Esophagus squamous epithelium (tissue), 5 donors: ENCODE results near the gene ZNF792. TPM values are rescaled to one million over a fixed set of nuclear protein-coding genes. Genes with fewer than 3 reads are reported as not detected.
"Not testable (repeated sequence)": the region's sequence is repeated elsewhere in the genome, so short reads cannot be mapped to it uniquely, and the experiment has no call there.

ENCODE experiments used
- DNase-seq: peaks from one replicate; lab custom pipeline; 2025; lab: John Stamatoyannopoulos, UW
- H3K27ac ChIP-seq, 4 donors: fragments of 200-600 bp; sonication (generic); one replicate each; pipeline ENCODE4 v1.5.1; 2016 to 2019; ENCODE audit warnings: mild to moderate bottlenecking in 1 of 4
- H3K27me3 ChIP-seq, 4 donors: fragments of 200-600 bp; sonication (generic); 1 replicate in 3 of 4; 2 replicates in 1 of 4; pipeline versions ENCODE4 v1.5.1 to v1.6.0; 2017 to 2021; ENCODE audit warnings: antibody characterized with exemption in 1 of 4
- H3K36me3 ChIP-seq, 3 donors: fragments of 200-600 bp; sonication (generic); one replicate each; pipeline ENCODE4 v1.5.1; 2016 to 2019
- H3K4me1 ChIP-seq, 3 donors: fragments of 200-600 bp; sonication (generic); one replicate each; pipeline ENCODE4 v1.5.1; 2017 to 2019
- H3K4me3 ChIP-seq, 4 donors: fragments of 200-600 bp; sonication (generic); 1 replicate in 3 of 4; 2 replicates in 1 of 4; pipeline ENCODE4 v1.5.1; 2016 to 2019; ENCODE audit warnings: mild to moderate bottlenecking in 2 of 4, moderate library complexity in 1 of 4
- H3K9me3 ChIP-seq, 3 donors: fragments of 200-600 bp; sonication (generic); one replicate each; pipeline ENCODE4 v1.5.1; 2016 to 2019
- POLR2A ChIP-seq, 4 donors: fragments of 450-650 bp; IDR thresholded peaks; one replicate each; pipeline ENCODE4 v1.6.1; 2017; ENCODE audit warnings: antibody characterized with exemption in 4 of 4, mild to moderate bottlenecking in 4 of 4, moderate library complexity in 3 of 4
- WGBS, 2 donors: methylation state at CpG; one replicate each; pipeline ENCODE4 v1.1.5; 2018; 5-methylcytosine and 5-hydroxymethylcytosine counted together
- intact Hi-C: fragments of 100-400 bp; cut with DNase I; formaldehyde crosslinking; loops from one replicate; pipeline ENCODE4 v1.15.0; 2022
- total RNA-seq, 4 donors: library from RNA; depleted of rRNA; stranded (reverse); fragments of >200 nt; gene quantifications; one replicate each; pipeline ENCODE4 v1.1.0, GENCODE V29; 2016
- TF ChIP-seq, protein P1 (sequence below), 6 experiments: fragments of 450-650 bp in 4 of 6; fragments of 200-600 bp in 2 of 6; sonication (generic) in 2 of 6; IDR thresholded peaks; one replicate each; pipeline ENCODE4 v1.5.1; 2016 to 2019; ENCODE audit warnings: antibody characterized with exemption in 6 of 6, mild to moderate bottlenecking in 4 of 6, moderate library complexity in 4 of 6
- donor health status: DM: yes; HTN: yes; CAD: no.

Gene ZNF792
- total RNA-seq, 4 donors from 2014 or later, result 1.0 to 4.6 (median 2.7) TPM

DNA sequence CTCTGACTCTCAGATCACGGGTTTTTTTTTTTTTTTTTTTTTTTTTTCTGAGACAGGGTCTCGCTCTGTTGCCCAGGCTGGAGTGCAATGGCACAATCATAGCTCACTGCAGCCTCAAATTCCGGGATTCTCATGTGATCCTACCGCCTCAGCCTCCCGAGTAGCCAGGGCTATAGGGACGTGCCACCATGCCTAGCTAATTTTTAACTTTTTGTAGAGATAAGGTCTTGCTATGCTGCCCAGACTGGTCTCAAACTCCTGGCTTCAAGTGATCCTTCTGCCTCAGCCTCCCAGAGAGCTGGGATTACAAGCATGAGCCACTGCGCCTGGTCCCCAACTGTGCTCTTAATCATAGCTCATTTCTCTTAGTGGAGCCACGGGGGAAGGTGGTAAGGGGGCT is 31.5 kb upstream of the ZNF792 start:
- Histone ChIP-seq H3K27ac (peak overlapping the region in 2 of 4 donors; percentile 62 to 71), H3K4me1 (peaks cover 1 to 58% (median 15%) of the 10 kb centered on the region in 3 donors), H3K9me3 (no peaks in the 10 kb centered on the region), H3K4me3 (no peak overlapping the region), H3K36me3 (no peaks in the 10 kb centered on the region), H3K27me3 (peaks cover 0 to 5% (median 0%) of the 10 kb centered on the region in 4 donors)
- WGBS, 2 donors, result 84 to 95% methylated on average over 6 to 8 of the region's 8 CpGs
- DNase-seq, result no peak
- TF ChIP-seq, protein P1, sequence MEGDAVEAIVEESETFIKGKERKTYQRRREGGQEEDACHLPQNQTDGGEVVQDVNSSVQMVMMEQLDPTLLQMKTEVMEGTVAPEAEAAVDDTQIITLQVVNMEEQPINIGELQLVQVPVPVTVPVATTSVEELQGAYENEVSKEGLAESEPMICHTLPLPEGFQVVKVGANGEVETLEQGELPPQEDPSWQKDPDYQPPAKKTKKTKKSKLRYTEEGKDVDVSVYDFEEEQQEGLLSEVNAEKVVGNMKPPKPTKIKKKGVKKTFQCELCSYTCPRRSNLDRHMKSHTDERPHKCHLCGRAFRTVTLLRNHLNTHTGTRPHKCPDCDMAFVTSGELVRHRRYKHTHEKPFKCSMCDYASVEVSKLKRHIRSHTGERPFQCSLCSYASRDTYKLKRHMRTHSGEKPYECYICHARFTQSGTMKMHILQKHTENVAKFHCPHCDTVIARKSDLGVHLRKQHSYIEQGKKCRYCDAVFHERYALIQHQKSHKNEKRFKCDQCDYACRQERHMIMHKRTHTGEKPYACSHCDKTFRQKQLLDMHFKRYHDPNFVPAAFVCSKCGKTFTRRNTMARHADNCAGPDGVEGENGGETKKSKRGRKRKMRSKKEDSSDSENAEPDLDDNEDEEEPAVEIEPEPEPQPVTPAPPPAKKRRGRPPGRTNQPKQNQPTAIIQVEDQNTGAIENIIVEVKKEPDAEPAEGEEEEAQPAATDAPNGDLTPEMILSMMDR (IDR thresholded peaks at IDR 0.05), result no peak
- no peak for TF ChIP-seq POLR2A (IDR thresholded peaks at IDR 0.05)
- intact Hi-C loops, result no loop called here

GRCh38 chr19:34994643-34995541 is 30.9 kb upstream of the ZNF792 start:
- H3K27ac ChIP-seq, result peak overlapping the region; percentile 36 to 79 (median 56)
- peaks cover 0 to 54% (median 15%) of the 10 kb centered on the region in 3 donors for H3K4me1 ChIP-seq
- TF ChIP-seq POLR2A (IDR thresholded peaks at IDR 0.05), result no peak
- TF ChIP-seq, protein P1 (IDR thresholded peaks at IDR 0.05), result no peak
- intact Hi-C loops, result no loop called here
- no peak for DNase-seq
- H3K36me3 ChIP-seq, result no peaks in the 10 kb centered on the region
- no peak overlapping the region for H3K4me3 ChIP-seq
- no peaks in the 10 kb centered on the region for H3K9me3 ChIP-seq
- 70 to 86% methylated on average over 4 to 8 of the region's 17 CpGs for WGBS, 2 donors
- H3K27me3 ChIP-seq, result no peaks in the 10 kb centered on the region

GRCh38 chr19:34994286-34994642 is 30.2 kb upstream of the ZNF792 start:
- H3K9me3 ChIP-seq, result no peaks in the 10 kb centered on the region
- H3K27ac ChIP-seq, result peak overlapping the region in 2 of 4 donors; percentile 49 to 79
- no peak for TF ChIP-seq POLR2A (IDR thresholded peaks at IDR 0.05)
- TF ChIP-seq, protein P1 (IDR thresholded peaks at IDR 0.05), result no peak
- no peaks in the 10 kb centered on the region for H3K27me3 ChIP-seq
- peaks cover 0 to 48% (median 11%) of the 10 kb centered on the region in 3 donors for H3K4me1 ChIP-seq
- no peak for DNase-seq
- no peak overlapping the region for H3K4me3 ChIP-seq
- intact Hi-C loops, result no loop called here
- 58 to 63% methylated on average over 2 to 7 of the region's 9 CpGs for WGBS, 2 donors
- no peaks in the 10 kb centered on the region for H3K36me3 ChIP-seq

DNA sequence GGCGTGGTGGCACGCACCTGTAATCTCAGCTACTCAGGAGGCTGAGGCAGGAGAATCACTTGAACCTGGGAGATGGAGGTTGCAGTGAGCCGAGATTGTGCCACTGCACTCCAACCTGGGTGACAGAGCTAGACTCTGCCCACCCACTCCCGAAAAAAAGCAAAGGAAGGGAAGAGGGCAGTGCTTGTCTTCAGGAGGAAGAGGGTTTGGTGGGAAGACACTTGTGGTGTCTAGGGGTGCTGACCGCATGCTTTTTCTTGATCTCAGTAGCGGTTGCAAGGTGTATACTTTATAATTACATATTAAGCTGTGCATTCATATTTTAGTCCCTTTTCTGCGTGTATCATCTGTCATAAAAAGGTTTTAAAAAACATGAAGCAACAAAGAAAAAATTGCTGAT is 28.6 kb upstream of the ZNF792 start:
- not testable (repeated sequence) for H3K36me3 ChIP-seq

GRCh38 chr19:34991542-34992333 is 27.7 kb upstream of the ZNF792 start:
- Histone ChIP-seq H3K4me3 (no peak overlapping the region), H3K4me1 (peaks cover 0 to 27% (median 0%) of the 10 kb centered on the region in 3 donors), H3K36me3 (no peaks in the 10 kb centered on the region), H3K27ac (no peak overlapping the region), H3K9me3 (no peaks in the 10 kb centered on the region), H3K27me3 (no peaks in the 10 kb centered on the region)
- WGBS, 2 donors, result 84 to 87% methylated on average over 8 of the region's 8 CpGs
- no peak for DNase-seq
- intact Hi-C loops, result no loop called here
- TF ChIP-seq, protein P1 (IDR thresholded peaks at IDR 0.05), result no peak
- no peak for TF ChIP-seq POLR2A (IDR thresholded peaks at IDR 0.05)

More for the DNA sequence above, 28.6 kb upstream of the ZNF792 start:
- 81 to 84% methylated on average over 7 of the region's 7 CpGs for WGBS, 2 donors
- H3K4me3 ChIP-seq, H3K27me3 ChIP-seq, intact Hi-C loops, H3K27ac ChIP-seq, H3K9me3 ChIP-seq, DNase-seq: not testable (repeated sequence)
- peaks cover 0 to 34% (median 0%) of the 10 kb centered on the region in 3 donors for H3K4me1 ChIP-seq
